ENCODE data around the gene FXYD7. TPM values are rescaled to one million over a fixed set of nuclear protein-coding genes. Genes with fewer than 3 reads are reported as not detected.

FXYD7 gene
- polyA plus RNA-seq, 1 donor (not counting 4 experiments of a cell fraction or from before 2014, with no cell fraction given): not detected

GRCh38 chr19:35140207-35140961 is 2.7 kb upstream of the FXYD7 start:
- TF ChIP-seq CTCF (optimal IDR thresholded peaks at IDR 0.05 in 1 of 3, IDR thresholded peaks at IDR 0.05 in 1 of 3, conservative IDR thresholded peaks at IDR 0.05 in 1 of 3; ENCODE audit: extremely low read depth in 1 of 3, insufficient read depth in 2 of 3, low read length in 3 of 3) (no peak), EZH2 (IDR thresholded peaks at IDR 0.05; ENCODE audit: low read length) (no peak)
- Histone ChIP-seq H2AFZ (ENCODE audit: control insufficient read depth, low read length) (no peak overlapping the region), H3K4me1 (ENCODE audit: control insufficient read depth, extremely low read depth, insufficient read depth, low read length) (peaks cover 25% of the 10 kb centered on the region), H3K27ac (ENCODE audit: control insufficient read depth, insufficient read depth, low read length) (no peak overlapping the region), H3K4me3 (ENCODE audit: control insufficient read depth in 2 of 3, extremely low read depth in 1 of 3, insufficient read depth in 2 of 3, low read depth in 1 of 3, low read length in 3 of 3) (no peak overlapping the region), H3K9me3 (ENCODE audit: control insufficient read depth, low read depth, low read length) (no peaks in the 10 kb centered on the region), H4K20me1 (ENCODE audit: control insufficient read depth, extremely low read depth, insufficient read depth, low read length) (no peaks in the 10 kb centered on the region), H3K9ac (ENCODE audit: control insufficient read depth, extremely low read depth, insufficient read depth, low read length) (no peak overlapping the region), H3K4me2 (ENCODE audit: control insufficient read depth, extremely low read depth, insufficient read depth, low read depth, low read length) (no peak overlapping the region), H3K36me3 (ENCODE audit: control insufficient read depth in 2 of 2, extremely low read depth in 1 of 2, insufficient read depth in 2 of 2, low read length in 2 of 2) (no peaks in the 10 kb centered on the region), H3K9me1 (ENCODE audit: control insufficient read depth, extremely low read depth, insufficient read depth, low read length) (no peaks in the 10 kb centered on the region), H3K79me2 (ENCODE audit: control insufficient read depth, insufficient read depth, low read length) (no peaks in the 10 kb centered on the region), H3K27me3 (ENCODE audit: control insufficient read depth, extremely low read depth, insufficient read depth, low read length) (peaks cover 19% of the 10 kb centered on the region)
- DNase-seq (ENCODE audit: low read depth, low spot score) (no peak), FAIRE-seq (no peak)
- dilution Hi-C loops (cut with MboI; ENCODE audit: extremely low pct_ligation_motif_present, low sequenced_read_pairs): no loop called here

GRCh38 chr19:35140962-35141836 is 1.9 kb upstream of the FXYD7 start:
- DNase-seq (ENCODE audit: low read depth, low spot score): peak; percentile 81
- H3K4me1 ChIP-seq (ENCODE audit: control insufficient read depth, extremely low read depth, insufficient read depth, low read length): peaks cover 26% of the 10 kb centered on the region
- H2AFZ ChIP-seq (ENCODE audit: control insufficient read depth, low read length): peak overlapping the region; percentile 32

More at GRCh38 chr19:35140962-35141836, 1.9 kb upstream of the FXYD7 start:
- no peaks in the 10 kb centered on the region for H4K20me1 ChIP-seq (ENCODE audit: control insufficient read depth, extremely low read depth, insufficient read depth, low read length)
- H3K4me2 ChIP-seq (ENCODE audit: control insufficient read depth, extremely low read depth, insufficient read depth, low read depth, low read length): peak overlapping the region; percentile 44
- H3K27me3 ChIP-seq (ENCODE audit: control insufficient read depth, extremely low read depth, insufficient read depth, low read length): peaks cover 19% of the 10 kb centered on the region
- H3K9me1 ChIP-seq (ENCODE audit: control insufficient read depth, extremely low read depth, insufficient read depth, low read length): no peaks in the 10 kb centered on the region
- TF ChIP-seq CTCF (optimal IDR thresholded peaks at IDR 0.05 in 1 of 3, IDR thresholded peaks at IDR 0.05 in 1 of 3, conservative IDR thresholded peaks at IDR 0.05 in 1 of 3; ENCODE audit: extremely low read depth in 1 of 3, insufficient read depth in 2 of 3, low read length in 3 of 3) (peak; percentile 31 to 85 (median 82)), EZH2 (IDR thresholded peaks at IDR 0.05; ENCODE audit: low read length) (no peak)
- no peak overlapping the region for H3K9ac ChIP-seq (ENCODE audit: control insufficient read depth, extremely low read depth, insufficient read depth, low read length)
- H3K4me3 ChIP-seq (ENCODE audit: control insufficient read depth in 2 of 3, extremely low read depth in 1 of 3, insufficient read depth in 2 of 3, low read depth in 1 of 3, low read length in 3 of 3): peak overlapping the region in 2 of 3 experiments; percentile 18 to 32
- FAIRE-seq: peak; percentile 77
- H3K36me3 ChIP-seq (ENCODE audit: control insufficient read depth in 2 of 2, extremely low read depth in 1 of 2, insufficient read depth in 2 of 2, low read length in 2 of 2): no peaks in the 10 kb centered on the region
- H3K27ac ChIP-seq (ENCODE audit: control insufficient read depth, insufficient read depth, low read length): no peak overlapping the region
- dilution Hi-C loops (cut with MboI; ENCODE audit: extremely low pct_ligation_motif_present, low sequenced_read_pairs): no loop called here
- H3K79me2 ChIP-seq (ENCODE audit: control insufficient read depth, insufficient read depth, low read length): no peaks in the 10 kb centered on the region
- no peaks in the 10 kb centered on the region for H3K9me3 ChIP-seq (ENCODE audit: control insufficient read depth, low read depth, low read length)
